OCI-M2 (cell line): ENCODE measurements around the gene NPHP4.
"Not testable (repeated sequence)": the region's sequence is repeated elsewhere in the genome, so short reads cannot be mapped to it uniquely, and the experiment has no call there.

Experiments
- DNase-seq: peaks from one replicate; lab custom pipeline; 2025; ENCODE audit not compliant: unreplicated experiment; lab: John Stamatoyannopoulos, UW

The NPHP4 gene

DNA sequence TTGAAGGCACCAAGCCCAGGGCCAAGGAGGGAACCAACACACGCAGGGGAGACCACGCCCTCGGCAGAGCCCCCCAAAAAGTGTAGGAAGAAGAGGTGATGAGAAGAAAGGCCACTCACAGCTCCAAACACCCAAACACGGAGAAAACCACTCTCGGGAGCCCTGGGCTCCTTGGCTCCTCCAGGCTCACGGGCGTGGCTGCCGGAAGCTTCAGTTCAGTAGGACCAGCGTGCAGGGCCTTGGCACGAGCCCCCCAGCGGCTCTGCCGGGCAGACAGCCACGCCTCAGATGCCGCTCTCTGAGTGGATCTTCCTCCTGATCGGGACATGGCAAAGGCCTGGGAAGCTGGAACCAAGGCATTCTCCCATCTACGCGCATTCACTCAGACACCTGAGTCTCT lies 94.0 kb downstream of the NPHP4 start:
- DNase-seq = no peak

DNA sequence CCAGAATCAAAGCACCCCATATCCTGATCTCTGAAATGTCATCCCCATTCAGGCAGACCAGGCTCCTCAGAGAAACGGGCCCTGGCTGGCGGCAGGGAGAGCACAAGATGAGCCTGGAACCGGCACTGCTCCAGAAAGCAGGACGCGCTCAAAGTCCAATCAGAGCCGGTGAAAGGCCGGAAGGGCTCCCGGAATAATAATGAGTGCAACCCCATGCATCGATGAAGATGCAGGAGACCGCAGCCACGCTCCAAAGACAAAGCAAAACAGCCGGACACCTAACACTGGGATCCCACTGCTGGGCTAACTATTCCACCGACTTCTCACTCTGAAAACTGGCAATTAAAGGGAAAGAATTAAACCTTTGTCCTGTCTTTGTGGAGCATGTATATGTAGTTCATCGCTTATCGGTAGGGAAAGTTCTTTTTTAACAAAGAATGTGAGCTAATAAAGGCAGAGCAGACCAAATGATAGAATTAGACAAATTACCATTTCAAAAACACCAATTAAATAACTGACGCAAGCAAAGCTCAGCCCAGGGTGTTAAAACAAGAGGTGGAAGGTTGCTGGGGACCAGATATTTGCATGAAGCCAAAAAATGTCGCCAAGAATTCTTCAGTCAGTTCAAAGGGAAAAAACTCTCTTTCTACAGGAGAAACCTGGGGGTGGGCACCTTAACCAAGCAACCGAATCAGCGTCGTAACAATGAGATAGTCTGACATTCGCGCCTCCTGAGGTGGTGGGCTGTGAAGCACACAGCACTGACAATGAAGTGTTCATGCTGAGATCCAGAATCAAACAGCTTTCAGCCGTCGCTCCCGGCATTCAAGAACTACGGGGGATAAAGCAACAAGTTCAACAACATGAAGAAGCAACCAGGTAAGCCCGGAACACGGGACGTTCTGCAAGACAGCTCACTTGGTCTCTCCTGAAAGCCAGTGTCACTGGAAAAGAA lies 95.2 kb downstream of the NPHP4 start:
- no peak for DNase-seq

DNA sequence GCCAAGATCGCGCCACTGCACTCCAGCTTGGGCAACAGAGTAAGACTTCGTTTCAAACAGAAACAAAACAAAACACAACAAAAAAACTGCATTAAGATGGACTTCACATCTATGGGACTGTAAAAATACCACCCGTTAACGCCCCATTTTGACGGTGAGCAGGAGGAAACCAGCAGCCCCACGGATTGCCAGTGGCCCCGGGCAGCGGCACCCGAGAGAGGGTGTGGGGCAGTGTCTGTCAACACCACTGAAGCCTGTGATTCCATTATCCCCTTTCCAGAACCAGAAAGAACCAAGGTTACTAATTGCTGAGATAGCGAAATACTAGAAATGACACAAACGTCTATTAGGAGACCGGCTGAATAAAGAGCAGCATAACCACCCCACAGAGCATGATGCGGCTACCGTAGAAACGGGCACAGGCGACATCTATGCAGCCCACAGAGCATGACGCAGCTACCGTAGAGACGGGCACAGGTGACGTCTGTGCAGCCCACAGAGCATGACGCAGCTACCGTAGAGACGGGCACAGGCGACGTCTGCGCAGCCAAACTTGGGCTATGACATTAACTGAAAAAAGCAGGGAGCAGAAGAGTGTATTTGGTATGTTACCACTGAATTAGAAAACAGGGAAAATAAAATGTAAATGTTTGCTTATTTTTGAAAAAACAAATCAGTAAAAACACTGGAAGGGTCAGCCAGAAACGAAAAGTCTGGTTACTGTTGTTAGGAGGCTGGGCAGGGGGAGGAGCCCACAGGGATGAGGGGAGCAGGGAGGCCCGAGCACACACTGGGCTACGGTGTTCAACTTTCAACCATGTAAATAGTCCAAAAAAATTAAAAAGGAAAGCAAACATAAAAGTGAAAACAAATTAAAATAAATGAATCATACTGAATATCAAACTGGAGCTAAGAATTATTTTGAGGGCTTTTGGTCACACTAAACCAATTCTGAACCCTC lies 96.5 kb downstream of the NPHP4 start:
- DNase-seq = no peak

DNA sequence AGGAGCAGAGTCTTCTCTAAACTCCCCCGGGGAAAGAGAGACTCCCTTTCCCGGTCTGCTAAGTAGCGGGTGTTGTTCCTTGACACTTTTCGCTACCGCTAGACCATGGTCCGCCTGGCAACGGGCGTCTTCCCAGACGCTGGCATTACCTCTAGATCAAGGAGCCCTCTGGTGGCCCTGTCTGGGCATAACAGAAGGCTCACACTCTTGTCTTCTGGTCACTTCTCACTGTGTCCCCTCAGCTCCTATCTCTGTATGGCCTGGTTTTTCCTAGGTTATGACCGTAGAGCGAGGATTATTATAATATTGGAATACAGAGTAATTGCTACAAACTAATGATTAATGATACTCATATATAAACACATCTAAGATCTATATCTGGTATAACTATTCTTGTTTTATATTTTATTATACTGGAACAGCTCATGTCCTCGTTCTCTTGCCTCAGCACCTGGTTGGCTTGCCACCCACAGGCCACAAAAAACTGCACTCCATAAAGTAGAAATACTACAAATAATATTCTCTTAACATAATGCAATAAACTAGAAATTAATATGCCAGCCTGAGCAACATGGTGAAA lies 98.4 kb downstream of the NPHP4 start:
- not testable (repeated sequence) for DNase-seq

DNA sequence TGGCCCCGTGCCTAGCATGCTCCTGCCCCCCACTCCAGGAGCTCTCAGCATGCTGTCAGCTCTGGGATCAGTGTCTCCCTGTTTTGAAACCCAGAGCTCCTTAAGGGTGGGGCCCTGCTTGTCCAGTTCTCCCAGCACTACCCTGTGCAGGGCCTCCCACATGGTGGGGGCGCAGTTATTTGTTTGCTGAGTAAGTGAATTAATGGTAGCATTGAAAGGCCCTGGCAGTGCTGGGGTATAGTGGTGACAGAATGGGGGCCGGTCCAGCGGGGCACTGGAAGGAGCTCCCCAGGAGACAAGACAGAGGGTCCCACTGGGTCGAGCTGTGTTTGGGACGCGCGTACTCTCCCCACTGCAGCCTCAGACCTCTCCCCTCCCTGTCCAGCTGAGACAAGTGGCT lies 99.9 kb downstream of the NPHP4 start:
- no peak for DNase-seq

DNA sequence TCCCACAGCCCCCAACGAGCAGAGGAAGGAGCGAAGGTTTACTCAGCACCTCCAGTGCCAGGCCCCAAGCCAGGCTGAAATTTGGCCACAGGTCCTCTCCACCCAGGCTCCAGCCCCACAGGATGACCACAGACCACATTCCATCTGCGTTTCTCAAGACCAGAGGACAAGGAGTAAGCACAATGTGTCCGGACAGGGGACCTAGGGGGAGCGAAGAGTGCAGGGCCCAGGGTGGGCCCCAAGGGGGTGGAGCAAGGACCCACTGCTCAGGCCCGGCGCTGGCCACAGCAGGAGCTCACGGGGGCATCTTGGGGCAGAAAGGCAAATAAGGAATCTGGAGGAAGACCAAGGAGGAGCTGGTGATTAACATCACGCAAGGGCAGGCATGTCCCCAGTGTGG lies 100.5 kb downstream of the NPHP4 start:
- DNase-seq = no peak

DNA sequence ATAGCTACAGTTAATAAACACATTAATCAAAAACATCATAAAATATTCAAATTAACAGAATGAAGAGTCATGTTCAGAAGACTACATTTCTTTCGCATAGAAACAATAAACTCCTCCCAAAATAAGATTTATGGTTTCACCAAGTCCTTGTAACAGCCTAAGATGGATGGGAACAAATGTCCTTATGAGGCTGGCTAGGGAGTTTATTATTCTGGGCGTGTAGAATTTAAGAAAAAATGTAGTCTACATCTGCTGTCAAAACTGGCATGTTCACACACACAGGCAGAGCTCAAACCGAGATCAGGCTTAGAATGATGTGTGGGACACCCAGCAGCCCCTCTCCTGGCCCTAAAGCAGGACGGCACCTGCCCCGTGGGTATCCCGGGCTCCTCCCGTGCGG lies 101.1 kb downstream of the NPHP4 start:
- DNase-seq = no peak

DNA sequence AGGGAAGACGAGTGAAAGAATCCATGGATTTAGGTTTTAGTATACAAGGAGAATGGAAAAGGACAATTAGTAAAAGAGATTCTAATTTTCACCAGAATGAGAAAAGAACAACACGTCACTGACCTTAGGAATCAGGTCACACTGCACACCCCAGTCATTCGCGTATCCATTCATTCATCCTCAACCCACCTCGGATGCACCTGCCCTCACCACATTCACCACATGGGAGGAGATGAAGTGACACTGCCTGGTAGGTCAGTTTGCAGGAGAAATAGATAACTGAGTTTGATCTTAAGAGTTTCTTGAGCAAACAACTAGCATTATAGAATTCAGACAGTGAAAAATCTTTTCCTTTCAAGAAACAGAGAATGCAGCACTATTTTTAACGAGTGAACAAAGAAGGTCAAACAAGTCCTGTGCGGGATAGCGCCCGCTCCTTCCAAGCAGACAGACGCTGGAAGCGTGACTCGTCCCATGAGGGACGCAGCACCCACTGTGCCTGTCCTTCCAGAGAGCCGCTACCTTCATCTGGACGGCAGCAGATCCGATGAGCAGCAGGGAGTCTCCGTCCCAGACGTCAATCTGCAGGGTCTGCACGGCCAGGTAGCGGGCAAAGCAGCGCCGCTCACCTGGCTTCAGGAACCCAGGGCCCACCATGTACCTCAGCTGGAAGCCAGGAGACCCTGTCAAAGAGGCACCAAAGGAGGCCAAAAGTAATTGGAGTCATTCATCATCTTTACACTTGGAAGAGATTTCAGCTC lies 101.7 kb downstream of the NPHP4 start:
- DNase-seq = no peak

DNA sequence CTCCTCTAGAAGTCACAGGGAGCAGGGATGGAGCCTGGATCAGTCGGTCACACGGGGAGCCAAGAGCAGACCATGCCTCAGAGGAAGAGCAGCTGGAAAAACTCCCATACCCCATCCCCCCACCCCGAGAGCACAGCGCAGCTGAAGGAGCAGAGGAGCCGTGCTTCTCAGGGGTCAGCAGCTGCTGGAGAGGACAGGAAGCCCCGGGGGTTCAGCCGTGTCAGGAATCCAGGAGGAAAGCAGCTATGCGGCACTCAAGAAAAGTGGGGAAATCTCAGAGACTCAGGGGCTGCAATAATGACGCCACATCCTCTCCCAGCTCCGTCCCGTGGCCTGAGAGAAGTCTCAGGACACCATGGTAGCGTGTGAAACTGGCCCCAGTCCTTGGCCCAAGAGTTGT lies 102.3 kb downstream of the NPHP4 start:
- no peak for DNase-seq

DNA sequence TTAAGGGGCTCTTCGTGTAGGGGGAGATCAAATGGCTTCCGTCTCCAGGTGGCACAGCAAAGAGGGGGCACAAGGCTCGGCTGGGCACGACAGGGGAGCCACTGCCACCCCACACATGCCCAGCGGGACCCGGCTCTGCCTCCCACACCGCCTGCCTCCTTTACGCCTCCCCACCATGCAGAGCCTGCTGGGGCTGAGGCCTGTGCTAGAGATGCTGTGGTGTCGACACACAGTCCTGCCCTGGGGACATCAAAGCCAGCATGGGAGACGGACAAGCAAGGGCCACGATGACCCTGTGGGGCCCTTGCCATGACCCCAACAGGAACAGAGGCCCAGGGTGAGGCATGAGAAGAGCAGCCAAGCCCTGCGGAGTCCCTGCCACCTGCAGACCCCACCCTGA lies 102.8 kb downstream of the NPHP4 start:
- DNase-seq = no peak

DNA sequence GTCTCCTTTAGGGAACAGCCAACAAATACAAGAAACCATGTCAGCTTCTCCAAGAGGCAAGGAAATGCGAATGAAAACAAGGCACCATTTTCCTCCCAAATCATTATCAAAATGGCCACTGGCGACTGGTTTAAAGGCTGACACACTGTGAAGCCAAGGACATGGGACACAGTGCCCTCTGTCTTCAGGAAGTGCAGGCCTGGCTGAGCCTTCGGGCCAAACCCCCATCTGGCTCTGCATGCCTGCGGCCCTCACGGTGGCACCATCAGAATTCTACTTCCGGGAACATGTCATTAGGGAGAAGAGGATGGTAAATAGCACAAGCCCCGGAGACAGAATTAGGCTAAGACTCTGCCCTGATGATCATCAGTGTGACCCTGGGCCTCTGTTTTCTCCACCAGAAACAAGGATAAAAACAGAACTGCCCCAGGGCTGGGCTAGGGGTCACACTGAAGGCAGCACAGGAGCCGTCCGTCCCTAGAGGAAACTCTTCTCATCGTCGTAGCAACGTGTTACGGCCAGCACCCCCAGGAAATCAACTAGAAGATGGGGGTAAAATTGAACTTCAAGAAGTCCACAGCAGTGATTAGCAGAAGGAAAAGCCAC lies 103.5 kb downstream of the NPHP4 start:
- no peak for DNase-seq

DNA sequence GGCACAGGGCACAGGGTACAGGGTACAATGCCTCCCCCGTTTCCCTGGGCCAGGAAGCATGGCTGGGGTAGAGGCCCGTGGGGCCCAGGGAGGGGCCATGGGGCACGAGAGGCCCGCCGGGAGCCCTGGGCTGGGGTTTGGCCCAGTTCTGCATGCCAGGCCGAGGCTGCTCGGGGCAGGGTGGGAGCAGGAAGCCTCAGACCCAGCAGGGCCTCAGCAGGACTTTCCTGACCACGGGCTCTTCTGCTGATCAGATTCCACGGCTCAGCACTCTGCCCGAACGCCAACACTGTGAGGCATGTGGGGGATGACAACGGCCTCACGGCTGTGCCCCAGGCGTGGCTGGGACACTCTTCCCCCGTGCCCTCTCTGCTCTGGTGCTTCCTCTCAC lies 104.3 kb downstream of the NPHP4 start:
- DNase-seq = no peak

DNA sequence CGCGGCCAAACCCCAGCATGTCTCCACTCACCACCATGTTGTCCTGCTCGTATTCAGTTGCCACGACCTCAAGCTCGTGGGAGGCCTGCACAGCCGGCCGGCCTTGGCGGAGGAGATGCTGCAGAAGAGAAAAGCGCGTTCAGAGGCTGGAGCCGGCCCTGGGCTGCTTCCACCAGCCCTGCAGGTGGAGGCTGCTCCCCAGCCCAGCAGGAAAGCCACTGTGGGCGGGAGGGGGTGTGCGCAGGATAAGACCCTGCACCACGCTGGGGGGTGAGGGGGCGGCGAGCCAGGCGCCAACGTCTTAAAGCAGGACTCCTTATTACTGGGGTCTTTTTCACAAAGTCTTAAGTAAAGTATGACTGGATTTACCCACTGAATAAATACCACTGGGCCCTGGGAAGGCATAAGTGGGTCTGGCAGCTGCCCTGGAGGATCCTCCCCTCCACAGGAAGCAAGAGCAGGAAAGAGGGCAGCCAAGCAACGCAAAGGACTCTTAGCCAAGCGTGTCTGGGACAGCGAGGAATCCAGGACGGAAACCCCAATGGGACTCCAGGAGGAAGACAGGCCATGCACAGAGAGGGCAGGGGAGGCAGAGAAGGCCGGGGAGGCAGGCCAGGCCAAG lies 104.8 kb downstream of the NPHP4 start:
- DNase-seq = no peak

DNA sequence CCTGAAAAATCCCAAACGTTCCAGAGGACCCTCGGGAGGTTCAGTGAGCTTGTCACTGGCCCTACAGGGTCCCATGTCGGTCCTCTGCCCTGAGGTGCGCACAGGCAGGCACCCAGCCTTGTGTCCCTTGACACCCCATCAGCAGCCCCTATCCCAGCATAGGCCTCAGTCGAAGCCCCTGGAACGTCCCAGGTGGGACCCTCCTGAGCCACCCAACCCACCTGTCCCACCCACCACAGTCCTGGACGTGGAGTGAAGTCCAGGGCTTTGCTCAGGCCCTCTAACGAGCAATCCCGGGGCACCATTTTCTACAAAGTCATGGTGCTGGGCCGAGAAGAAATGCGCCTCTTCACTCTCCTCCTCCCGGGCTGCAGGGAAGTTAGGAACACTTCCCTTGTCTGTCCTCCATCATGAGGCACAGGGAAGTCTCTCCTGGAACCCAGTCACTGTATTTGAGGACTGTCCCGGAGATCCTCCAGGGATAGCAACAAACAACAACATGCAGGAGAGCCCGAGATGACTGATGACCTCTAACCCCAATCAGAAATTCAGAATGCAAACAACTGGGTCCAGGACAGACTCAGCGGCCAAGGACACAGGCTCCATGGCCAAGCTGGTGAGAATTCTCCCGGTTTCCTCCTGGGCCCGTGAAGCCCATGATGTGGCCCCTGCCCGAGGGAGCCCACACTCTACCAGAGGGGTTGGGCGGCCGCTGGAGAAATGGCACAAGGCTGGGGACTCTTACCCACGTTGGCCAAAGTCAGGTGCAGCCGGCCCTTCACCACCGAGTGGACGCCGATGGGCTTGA lies 105.5 kb downstream of the NPHP4 start:
- DNase-seq = no peak

DNA sequence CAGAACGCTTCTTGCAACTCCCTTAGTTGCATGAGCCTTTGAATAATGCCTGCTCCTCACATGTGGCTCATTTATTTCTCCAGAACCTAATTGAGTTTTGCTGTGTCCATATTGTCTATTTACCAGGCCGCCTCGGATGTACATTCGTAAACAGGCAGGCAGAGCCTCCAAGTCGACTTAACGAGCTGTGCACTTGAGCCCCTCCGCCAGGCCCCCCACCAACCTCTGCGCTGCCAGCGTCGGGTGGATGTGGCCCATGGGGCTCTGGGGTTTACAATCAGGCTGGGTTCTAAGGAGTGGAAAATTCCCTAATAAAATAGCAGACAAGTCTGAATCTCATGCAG lies 106.1 kb downstream of the NPHP4 start:
- no peak for DNase-seq

DNA sequence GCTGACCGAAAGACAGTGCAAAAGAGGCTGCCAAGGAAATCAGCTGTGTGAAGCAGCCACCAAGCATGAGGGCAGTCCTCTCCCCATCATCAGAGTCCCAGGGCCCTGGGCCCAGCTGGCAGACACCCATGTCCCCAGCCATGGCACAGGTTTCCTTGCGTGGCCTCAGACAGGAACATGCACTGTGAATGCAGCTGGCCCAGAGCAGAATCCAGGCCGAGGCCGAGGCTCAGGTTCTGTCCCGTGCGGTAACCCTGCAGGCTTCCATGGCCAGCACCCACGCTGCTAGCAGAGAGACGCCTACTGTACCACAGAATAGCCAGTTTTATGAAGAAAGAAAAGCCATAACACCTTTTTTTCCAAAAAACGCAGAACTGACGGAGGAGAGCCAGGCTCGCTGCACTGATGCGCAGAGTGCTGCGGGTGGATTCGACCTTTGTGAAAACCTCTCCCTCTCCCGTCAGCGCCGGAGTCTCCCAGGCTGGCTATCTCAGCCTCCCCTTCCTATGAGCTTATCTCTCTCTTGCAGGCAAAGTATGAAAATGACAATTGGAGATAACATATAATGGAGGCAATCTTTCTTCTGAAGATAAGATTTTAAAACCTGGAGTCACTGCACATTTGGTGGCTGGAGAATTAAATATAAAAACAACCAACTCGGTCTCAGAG lies 106.6 kb downstream of the NPHP4 start:
- DNase-seq = no peak

DNA sequence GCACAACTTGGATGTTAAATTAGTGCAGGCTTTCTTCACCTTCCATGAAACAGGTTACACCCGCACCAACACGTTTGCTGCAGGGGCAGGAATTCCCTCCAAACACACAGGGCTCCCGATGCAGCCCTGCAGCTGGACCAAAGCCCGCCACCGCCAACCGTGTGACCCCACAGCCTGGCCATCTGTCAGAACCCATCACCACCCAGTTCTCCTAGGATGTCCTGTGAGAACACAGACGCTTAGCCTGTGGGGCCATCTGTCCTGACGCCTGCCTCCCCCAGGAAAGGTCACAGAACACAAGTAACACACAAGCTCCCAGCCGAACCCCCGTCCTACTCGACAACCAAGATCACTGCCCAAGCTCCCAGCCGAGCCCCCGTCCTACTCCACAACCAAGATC lies 108.1 kb downstream of the NPHP4 start:
- DNase-seq = no peak

DNA sequence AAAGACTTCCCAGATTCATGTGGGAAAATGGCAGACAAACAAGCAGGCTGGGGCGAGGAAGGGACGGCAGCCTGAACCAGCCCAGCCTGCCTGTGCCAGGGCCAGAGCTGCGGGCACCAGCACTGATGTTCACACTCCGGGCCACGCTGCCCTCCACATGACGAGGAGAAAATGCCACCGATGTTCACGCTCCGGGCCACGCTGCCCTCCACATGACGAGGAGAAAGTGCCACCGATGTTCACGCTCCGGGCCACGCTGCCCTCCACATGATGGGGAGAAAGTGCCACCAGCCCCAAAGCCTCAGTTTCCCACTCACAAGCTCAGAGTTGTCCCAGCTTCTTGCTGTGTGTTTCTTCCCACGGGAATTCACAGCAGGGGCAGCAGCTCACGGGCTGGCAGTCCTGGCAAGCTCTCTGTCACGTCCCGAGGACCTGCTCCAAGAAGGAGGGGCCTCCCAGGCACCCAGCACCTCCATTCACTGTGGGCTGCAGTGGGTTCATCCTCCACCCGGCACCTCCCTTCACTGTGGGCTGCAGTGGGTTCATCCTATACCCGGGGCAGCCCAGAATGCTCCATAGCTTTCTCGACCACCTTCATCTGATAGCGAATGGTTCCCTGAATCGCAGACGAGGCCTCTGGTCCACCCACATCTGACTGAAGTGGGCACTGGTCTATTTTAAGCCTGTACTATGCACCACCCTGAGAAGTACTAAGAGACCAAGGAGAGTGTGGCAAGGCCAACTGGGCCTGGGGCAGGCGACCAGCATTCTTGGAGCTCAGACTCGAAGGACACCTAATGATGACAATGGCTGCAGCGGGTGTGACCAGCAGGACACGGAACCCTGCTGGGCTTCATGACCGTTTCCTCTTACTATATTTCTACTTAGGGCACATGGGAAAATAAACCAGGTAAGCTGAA lies 108.8 kb downstream of the NPHP4 start:
- no peak for DNase-seq
